Measurements from ENCODE around the gene NFATC2.
"Not testable (repeated sequence)": the region's sequence is repeated elsewhere in the genome, so short reads cannot be mapped to it uniquely, and the experiment has no call there.

Gene NFATC2

DNA sequence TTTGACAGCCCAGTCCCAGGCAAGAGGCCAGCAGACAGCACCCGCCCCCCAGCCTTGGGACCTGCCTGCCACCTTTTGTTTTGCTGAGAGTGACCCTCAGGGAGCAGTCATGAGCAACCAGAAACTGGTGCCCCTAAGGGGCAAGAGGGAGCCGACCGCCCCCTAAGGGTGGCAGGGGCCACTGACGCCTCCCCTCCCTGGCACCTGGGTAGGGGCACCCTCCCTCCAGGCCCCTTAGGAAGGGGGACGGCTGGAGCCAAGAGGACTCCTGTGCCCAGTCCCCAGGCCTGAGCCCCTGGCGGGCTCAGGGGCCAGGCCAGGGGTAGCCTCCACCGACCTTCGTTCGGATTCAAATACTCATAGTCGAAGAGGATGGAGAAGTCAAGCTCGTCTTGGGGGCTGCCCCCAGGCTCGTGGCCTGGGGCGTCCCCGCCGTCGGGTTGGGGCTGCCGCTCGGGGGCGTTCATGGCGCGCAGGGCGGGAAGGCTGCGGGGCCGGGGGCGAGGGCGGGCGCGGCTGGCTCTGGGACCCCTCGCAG, 417 bp downstream of the NFATC2 start:
- no peak for DNase-seq (ENCODE audit: low read depth, low spot score)
- in situ Hi-C loops (cut with HindIII; ENCODE audit: low sequenced_read_pairs), result no loop called here
- no peak for TF ChIP-seq CTCF (IDR thresholded peaks at IDR 0.05; ENCODE audit: low read depth, low read length)
- H3K4me3 ChIP-seq (ENCODE audit: low read depth, low read length), result no peak overlapping the region

DNA sequence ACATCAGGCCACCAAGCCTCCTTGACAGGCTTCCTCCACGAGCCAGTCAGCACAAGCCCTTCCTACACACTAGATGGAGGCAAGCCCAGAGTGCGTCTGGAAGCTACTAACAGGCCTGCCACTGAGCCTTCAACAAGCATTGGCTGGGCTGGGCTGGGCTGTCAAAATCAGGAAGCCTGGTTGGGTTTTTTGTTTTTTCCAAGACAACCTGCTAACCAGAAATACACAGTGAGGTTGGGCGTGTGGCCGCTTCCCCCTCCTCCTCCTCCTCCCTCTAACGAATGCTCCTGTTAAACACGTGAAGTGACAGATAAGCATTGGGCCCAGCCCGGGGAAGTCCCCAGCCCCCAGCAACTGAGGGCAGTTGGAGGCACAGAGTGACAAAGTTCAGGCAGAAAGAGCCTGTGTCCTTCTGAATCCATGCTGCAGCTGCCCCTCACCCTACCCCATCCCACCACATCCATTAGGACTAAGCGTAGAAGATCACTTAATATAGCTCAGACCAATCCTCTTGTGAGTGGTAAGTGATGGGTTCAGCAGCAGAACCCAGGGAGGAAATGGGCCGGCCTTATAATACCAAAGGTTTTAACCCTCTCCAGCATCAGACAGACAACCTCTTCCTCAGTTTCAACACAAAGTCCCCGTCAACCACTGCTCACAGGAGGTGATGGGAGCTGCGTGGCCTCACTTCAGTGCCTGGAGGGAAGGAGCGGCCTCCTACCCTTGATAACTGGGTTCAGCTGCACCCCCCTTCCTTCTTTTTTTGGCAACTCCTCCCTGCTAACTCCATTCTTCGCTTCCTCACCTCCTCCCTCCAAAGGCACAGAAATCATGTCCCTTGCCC, 1.1 kb downstream of the NFATC2 start:
- in situ Hi-C loops (cut with HindIII; ENCODE audit: low sequenced_read_pairs), result no loop called here
- peak; percentile 54 for DNase-seq (ENCODE audit: low read depth, low spot score)
- no peak overlapping the region for H3K4me3 ChIP-seq (ENCODE audit: low read depth, low read length)
- TF ChIP-seq CTCF (IDR thresholded peaks at IDR 0.05; ENCODE audit: low read depth, low read length), result no peak

GRCh38 chr20:51540580-51540979, 1.9 kb downstream of the NFATC2 start:
- no peak overlapping the region for H3K4me3 ChIP-seq (ENCODE audit: low read depth, low read length)
- DNase-seq (ENCODE audit: low read depth, low spot score), result no peak

GRCh38 chr20:51540074-51540473, 2.4 kb downstream of the NFATC2 start:
- in situ Hi-C loops (cut with HindIII; ENCODE audit: low sequenced_read_pairs); H3K4me3 ChIP-seq (ENCODE audit: low read depth, low read length); DNase-seq (ENCODE audit: low read depth, low spot score): not testable (repeated sequence)

More at GRCh38 chr20:51540580-51540979, 1.9 kb downstream of the NFATC2 start:
- in situ Hi-C loops (cut with HindIII; ENCODE audit: low sequenced_read_pairs), result no loop called here
- no peak for TF ChIP-seq CTCF (IDR thresholded peaks at IDR 0.05; ENCODE audit: low read depth, low read length)

DNA sequence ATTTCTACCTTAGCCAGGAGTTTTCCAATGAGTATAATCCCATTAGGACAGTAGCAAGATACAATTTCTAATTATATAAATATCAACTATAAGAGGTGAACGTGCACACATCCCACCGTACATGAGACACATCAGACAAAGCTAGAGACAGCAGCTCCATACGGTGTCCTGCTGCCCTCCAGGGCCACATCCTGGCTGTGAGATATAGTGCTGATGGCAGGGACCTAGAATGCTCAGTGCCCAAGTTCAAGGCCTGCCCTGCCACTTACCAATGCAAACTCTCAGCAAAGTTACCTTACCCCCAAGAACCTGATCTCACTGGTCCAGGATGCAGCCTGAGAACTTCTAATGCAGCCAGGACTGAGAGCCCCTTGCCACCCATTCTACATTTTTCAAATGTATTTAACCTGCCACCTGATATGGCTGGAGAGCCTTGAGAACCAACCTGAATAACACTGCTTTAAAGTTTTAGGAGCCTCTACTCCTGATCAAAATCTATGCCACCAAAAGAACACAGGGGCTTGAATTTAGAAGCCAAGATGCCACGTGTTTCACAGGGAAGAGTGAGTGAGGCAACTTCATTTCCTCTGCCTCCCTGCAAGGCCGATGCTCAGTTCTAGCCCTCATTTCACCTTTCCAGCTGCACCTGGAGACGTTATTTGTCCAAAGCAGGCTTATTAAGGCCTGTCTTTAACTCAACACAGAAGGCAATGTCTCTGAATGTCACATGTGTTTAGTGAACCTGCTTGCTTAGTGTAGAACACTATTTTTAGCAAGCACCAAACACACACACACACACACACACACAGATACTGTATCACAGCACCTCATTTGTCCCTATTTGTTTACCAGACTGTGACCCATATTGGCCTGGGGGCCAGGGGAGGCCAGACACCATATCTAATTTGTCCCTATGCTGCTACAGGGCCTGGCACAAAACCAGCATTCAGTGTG, 6.1 kb downstream of the NFATC2 start:
- TF ChIP-seq CTCF (IDR thresholded peaks at IDR 0.05; ENCODE audit: low read depth, low read length), result no peak
- H3K4me3 ChIP-seq (ENCODE audit: low read depth, low read length), result no peak overlapping the region
- no peak for DNase-seq (ENCODE audit: low read depth, low spot score)
- in situ Hi-C loops (cut with HindIII; ENCODE audit: low sequenced_read_pairs), result no loop called here

GRCh38 chr20:51535674-51536073, 6.8 kb downstream of the NFATC2 start:
- H3K4me3 ChIP-seq (ENCODE audit: low read depth, low read length), result no peak overlapping the region
- TF ChIP-seq CTCF (IDR thresholded peaks at IDR 0.05; ENCODE audit: low read depth, low read length), result no peak
- in situ Hi-C loops (cut with HindIII; ENCODE audit: low sequenced_read_pairs), result no loop called here

More at GRCh38 chr20:51535674-51536073, 6.8 kb downstream of the NFATC2 start:
- DNase-seq (ENCODE audit: low read depth, low spot score), result no peak
